Measurements from ENCODE around the gene CDON. TPM values are rescaled to one million over a fixed set of nuclear protein-coding genes. Genes with fewer than 3 reads are reported as not detected.

The CDON gene
- total and polyA plus RNA-seq, 9 of the 15 experiments (the other 6 are each of a cell fraction or from before 2014, with no cell fraction given): 0.08 to 0.64 (median 0.40) TPM

DNA sequence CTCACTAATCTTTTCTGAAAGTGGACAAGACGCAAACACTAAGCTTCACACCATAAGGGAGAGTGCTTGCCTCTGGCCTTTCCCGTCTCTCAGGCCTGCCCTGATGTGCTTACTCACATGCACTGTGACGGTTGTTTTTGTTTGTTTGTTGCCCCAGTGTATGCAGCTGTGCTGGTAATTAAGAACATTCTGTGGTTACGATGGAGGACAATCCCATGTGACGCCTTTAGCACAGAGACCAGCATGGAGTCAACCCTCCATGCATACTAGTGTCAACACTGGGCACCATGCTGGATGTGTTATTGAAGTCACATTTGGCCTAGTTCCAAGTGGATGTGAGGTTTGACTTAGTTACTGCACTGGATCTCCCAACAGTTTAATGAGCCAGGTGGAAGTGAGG, 27.8 kb upstream of the CDON start:
- no peak overlapping the region for H3K27ac ChIP-seq (ENCODE audit: extremely low read depth, low read depth, low read length)
- in situ Hi-C loops (cut with MboI): no loop called here
- peaks cover 11 to 32% of the 10 kb centered on the region in 2 experiments for H3K27me3 ChIP-seq (ENCODE audit: control insufficient read depth in 2 of 2, insufficient read depth in 2 of 2, low read length in 2 of 2)
- no peak for FAIRE-seq
- no peak for TF ChIP-seq E2F3 (CRISPR knock-in tag; IDR thresholded peaks at IDR 0.05)
- TF ChIP-seq FOXA3 (CRISPR knock-in tag; conservative IDR thresholded peaks at IDR 0.05 in 1 of 2, IDR thresholded peaks at IDR 0.05 in 1 of 2): no peak
- TF ChIP-seq BCOR (IDR thresholded peaks at IDR 0.05): no peak
- TF ChIP-seq CSDE1 (IDR thresholded peaks at IDR 0.05): no peak
- no peak for TF ChIP-seq NBN (IDR thresholded peaks at IDR 0.05; ENCODE audit: low read depth)
- TF ChIP-seq RFX5 (IDR thresholded peaks at IDR 0.05; ENCODE audit: low read depth, low read length): no peak
- no peak for TF ChIP-seq ELF2 (CRISPR knock-in tag; IDR thresholded peaks at IDR 0.05)
- TF ChIP-seq SP2 (IDR thresholded peaks at IDR 0.05; ENCODE audit: extremely low read depth, low read depth, low read length, poor library complexity, severe bottlenecking): no peak
- TF ChIP-seq BRCA1 (IDR thresholded peaks at IDR 0.05): no peak
- no peak for TF ChIP-seq BRCA1 (CRISPR knock-in tag; IDR thresholded peaks at IDR 0.05)
- TF ChIP-seq, protein P1, sequence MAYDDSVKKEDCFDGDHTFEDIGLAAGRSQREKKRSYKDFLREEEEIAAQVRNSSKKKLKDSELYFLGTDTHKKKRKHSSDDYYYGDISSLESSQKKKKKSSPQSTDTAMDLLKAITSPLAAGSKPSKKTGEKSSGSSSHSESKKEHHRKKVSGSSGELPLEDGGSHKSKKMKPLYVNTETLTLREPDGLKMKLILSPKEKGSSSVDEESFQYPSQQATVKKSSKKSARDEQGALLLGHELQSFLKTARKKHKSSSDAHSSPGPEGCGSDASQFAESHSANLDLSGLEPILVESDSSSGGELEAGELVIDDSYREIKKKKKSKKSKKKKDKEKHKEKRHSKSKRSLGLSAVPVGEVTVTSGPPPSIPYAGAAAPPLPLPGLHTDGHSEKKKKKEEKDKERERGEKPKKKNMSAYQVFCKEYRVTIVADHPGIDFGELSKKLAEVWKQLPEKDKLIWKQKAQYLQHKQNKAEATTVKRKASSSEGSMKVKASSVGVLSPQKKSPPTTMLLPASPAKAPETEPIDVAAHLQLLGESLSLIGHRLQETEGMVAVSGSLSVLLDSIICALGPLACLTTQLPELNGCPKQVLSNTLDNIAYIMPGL (CRISPR knock-in tag; IDR thresholded peaks at IDR 0.05): no peak
- TF ChIP-seq ZNF124 (CRISPR knock-in tag; IDR thresholded peaks at IDR 0.05): no peak
- TF ChIP-seq MAFG (tag; conservative IDR thresholded peaks at IDR 0.05): no peak
- TF ChIP-seq ZNF263 (CRISPR knock-in tag; IDR thresholded peaks at IDR 0.05; ENCODE audit: borderline replicate concordance): no peak
- TF ChIP-seq, protein P2, sequence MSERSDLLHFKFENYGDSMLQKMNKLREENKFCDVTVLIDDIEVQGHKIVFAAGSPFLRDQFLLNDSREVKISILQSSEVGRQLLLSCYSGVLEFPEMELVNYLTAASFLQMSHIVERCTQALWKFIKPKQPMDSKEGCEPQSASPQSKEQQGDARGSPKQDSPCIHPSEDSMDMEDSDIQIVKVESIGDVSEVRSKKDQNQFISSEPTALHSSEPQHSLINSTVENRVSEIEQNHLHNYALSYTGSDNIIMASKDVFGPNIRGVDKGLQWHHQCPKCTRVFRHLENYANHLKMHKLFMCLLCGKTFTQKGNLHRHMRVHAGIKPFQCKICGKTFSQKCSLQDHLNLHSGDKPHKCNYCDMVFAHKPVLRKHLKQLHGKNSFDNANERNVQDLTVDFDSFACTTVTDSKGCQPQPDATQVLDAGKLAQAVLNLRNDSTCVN (CRISPR knock-in tag; IDR thresholded peaks at IDR 0.05): no peak
- TF ChIP-seq GATA2 (CRISPR knock-in tag; IDR thresholded peaks at IDR 0.05): no peak
- no peak for TF ChIP-seq ZKSCAN8 (CRISPR knock-in tag; IDR thresholded peaks at IDR 0.05)
- no peak for TF ChIP-seq KLF13 (tag; IDR thresholded peaks at IDR 0.05; ENCODE audit: borderline replicate concordance, low read depth)
- TF ChIP-seq ZC3H8 (IDR thresholded peaks at IDR 0.05): no peak
- H3K9me1 ChIP-seq (ENCODE audit: control insufficient read depth, insufficient read depth, low read length): no peaks in the 10 kb centered on the region
- 14% methylated on average over 5 of the region's 5 CpGs for WGBS (ENCODE audit: insufficient coverage, low coverage, missing lambda C conversion rate)
- H2AFZ ChIP-seq (ENCODE audit: low read depth, low read length): no peak overlapping the region
- CTCF ChIA-PET (ENCODE audit: low intra/inter-chr PET ratio): no interaction called here
- no peak overlapping the region for H3K9ac ChIP-seq (ENCODE audit: insufficient read depth in 1 of 2, low read depth in 2 of 2, low read length in 2 of 2)
- POLR2A ChIA-PET: interaction anchor here (0.6 to 1.4 kb wide), 3 partner anchors 12 to 37 kb away, joined by 3 to 4 read pairs (median 3); no protein-coding TSS in a partner anchor
- ATAC-seq: peak; percentile 38; the same call in 2 of the 3 replicates
- DNase-seq (ENCODE audit: extremely low read depth in 1 of 4, low spot score in 3 of 4): no peak
- peaks cover 0 to 2% of the 10 kb centered on the region in 2 experiments; a peak in 2 of 5 replicates for H3K4me1 ChIP-seq (replicated peaks in 1 of 2; ENCODE audit: control insufficient read depth in 2 of 2, insufficient read depth in 2 of 2, low read length in 2 of 2)
- no peak overlapping the region for H3K4me3 ChIP-seq
- H3K4me2 ChIP-seq (ENCODE audit: insufficient read depth, low read length): no peak overlapping the region
- no peaks in the 10 kb centered on the region for H3K9me3 ChIP-seq (replicated peaks; ENCODE audit: control insufficient read depth, insufficient read depth, low read depth, low read length)
- H3K36me3 ChIP-seq (ENCODE audit: control insufficient read depth, insufficient read depth, low read length): no peaks in the 10 kb centered on the region
- H3K79me2 ChIP-seq (ENCODE audit: control insufficient read depth, insufficient read depth, low read length): no peaks in the 10 kb centered on the region
- no TSS peak for BruUV-seq (replicated peaks)
- intact Hi-C loops (cut with micrococcal nuclease): no loop called here
- H4K20me1 ChIP-seq (replicated peaks; ENCODE audit: control insufficient read depth, insufficient read depth, low read length): no peaks in the 10 kb centered on the region; the same call in 1 of the 2 replicates
